Activated CD4-positive, alpha-beta T cell treated with anti-CD3 and anti-CD28 coated beads, Interleukin-2, amount 50 U/mL, for 48 hours (primary cell): Measurements from ENCODE around the gene LRRC26.

Source experiments
- DNase-seq, 2 experiments: peaks; one replicate each; pipeline ENCODE4 v3.0.0-alpha.2; 2020

LRRC26 gene

DNA sequence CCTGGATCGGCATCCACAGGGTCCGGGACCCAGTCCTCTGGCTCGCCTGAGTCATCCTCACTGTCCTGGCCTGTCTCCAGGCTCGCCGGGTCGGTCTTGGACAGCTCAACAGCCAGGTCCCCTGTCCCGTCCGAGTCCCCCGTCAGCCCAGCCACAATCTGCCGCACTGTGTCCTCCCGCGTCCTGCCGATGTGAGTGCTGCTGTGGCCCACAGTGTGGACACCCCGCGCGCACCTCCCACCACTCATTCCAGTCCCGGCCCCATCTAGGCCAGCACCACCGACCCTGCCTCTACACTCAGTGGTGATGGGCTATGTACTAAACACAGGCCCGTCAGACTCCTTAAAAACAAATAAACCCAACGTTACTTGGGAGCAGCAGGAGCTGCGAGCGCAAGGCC lies 11.8 kb upstream of the LRRC26 start:
- DNase-seq = no peak

DNA sequence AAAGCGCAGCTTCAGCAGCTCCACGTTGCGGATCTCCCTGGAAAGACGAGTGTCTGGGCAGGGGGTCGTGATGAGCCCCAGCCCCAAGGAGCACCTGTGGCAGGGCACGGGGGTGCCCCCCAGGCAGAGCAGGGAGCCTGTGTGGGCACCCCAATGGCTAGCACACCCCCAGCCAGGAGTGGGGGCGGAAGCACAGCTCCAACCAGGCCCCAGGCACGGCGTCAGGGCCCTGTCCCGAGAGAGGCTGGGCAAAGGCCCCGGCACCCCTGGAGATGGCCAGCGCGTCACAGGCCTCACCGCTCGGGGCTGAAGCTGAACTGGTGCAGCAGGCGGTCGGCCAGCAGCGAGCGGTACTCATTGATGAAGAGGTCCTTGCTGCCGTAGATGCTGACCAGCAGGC lies 10.6 kb upstream of the LRRC26 start:
- no peak for DNase-seq

DNA sequence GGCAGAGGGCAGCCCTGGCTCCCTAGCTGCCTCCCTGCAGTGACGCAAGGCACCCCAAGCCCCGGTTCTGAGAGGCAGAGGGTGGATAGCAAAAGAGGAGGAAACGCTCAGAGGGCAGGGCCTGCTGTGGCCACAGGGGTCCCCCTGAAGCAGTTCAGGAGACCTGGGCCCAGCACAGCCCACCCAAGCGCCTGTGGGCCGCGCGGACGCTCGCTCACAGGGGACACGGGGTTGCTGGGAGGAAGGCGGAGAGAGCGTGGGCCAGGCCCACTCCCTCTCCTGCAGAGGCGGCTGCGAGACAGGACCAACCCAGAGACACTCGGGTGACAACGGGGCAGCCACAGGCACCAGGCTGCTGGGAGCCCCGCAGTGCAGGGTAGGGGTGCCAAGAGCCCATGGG lies 9.9 kb upstream of the LRRC26 start:
- DNase-seq = no peak

DNA sequence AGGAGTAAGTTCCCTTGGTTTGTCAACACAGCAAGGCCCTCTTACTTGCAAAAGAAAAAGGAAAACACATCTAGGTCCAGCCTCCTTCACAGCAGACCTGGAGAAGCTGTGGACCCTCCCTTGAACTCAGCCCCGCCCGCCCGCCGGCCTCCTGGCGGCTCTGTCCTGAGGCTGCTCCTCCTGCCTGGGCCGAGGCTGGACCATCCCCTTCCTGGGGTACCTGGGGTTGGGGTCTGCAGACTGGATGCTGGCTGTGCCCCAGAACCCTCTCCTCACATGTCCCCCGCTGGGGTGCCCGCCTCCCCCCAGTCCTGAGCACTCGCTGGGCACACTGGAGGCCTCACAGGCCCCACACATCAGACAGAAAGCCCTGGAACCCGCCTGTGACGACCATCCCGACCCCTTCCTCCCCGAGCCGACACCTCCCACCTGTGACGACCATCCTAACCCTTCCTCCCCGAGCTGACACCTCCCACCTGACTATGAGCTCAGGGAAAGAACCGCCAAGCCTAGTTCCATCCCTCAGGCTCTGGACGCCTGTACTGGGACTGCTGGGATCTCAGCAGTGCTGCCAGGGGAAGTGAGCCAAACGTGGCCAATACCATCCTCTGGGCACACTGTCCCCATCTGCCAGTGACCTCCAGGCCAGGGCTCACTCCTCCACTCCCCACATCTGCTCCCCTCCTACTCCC lies 9.2 kb upstream of the LRRC26 start:
- no peak for DNase-seq

- no peak for DNase-seq
Measured at GRCh38 chr9:137178201-137178938, 8.5 kb upstream of the LRRC26 start.

- DNase-seq = peak in 1 of 2 experiments; percentile 34
Measured at GRCh38 chr9:137176302-137177182, 6.7 kb upstream of the LRRC26 start.

- DNase-seq = no peak
Measured at GRCh38 chr9:137175345-137175961, 5.6 kb upstream of the LRRC26 start.

- no peak for DNase-seq
Measured at GRCh38 chr9:137174722-137175293, 5.0 kb upstream of the LRRC26 start.

- no peak for DNase-seq
Measured at GRCh38 chr9:137173796-137174664, 4.2 kb upstream of the LRRC26 start.

GRCh38 chr9:137172901-137173795 lies 3.3 kb upstream of the LRRC26 start:
- DNase-seq = no peak

GRCh38 chr9:137171149-137171900 lies 1.5 kb upstream of the LRRC26 start:
- no peak for DNase-seq

DNA sequence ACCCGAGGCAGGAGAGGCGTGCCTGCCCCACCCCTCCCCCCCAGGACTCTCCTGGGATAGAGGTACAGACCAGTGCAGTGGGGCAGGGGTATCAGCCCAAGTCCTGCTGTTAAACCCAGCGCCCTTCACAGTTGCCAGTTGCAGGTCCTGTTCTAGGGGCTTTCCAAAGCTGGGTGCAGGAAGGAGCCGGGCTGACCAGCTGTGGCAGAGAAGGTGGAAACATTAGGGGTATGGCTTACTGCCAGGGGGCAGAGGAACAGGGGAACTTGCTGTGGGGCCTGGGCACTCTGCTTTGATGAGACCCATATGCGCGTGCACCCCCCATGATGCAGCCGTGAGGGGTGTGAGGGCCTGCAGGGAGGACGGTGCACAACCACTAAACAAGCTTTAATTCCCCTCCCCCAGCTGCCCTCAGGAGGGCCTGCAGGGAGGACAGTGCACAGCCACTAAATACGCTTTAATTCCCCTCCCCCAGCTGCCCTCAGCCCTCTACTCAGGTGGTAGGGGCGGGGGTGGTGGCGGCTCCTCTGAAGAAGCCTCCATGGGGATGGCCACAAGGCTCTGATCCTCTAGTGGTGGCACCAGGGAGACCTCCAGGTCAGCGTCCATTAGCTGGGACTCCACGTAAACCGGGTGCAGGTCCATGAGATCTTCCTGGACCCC lies 766 bp upstream of the LRRC26 start:
- DNase-seq = no peak

DNA sequence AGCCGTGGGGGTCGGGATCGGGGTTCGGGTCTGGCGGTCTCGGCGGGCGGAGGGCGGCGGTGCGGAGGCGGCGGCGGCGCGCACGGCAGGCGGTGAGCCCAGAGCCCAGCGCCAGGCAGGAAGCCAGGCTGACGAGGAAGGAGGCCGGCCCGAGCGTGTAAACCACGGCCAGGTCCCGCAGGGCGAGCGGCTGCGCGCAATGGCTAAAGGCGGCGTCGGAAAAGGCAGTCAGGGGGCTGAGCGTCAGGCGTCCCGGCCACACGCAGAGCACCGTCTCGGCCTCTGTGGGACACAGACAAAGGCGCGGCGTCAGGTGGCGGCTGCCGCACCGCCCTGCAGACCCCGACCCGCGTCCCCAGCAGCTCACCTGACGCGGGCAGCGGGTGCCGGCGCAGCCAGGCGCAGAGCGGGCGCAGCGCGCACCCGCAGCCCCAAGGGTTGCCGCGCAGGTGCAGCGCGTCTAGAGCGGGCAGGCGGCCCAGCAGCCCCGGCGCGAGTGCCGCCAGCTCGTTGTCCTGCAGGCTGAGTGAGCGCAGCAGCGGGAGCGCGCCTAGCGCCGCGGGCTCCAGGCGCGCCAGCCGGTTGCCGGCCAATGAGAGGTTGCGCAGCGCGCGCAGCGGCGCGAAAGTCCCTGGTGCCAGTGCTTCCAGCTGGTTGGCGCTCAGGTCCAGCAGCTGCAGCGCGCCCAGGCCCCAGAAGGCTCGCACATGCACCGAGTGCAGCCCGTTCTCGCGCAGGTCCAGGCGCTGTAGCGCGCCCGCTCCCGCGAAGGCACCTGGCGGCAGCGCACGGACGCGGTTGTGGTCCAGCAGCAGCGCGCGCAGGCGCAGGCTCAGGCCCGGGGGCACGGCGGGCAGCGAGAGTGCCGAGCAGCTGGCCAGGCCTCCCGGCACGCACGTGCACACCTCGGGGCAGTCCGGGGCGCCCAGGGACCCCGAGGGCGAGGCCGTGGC lies 671 bp downstream of the LRRC26 start:
- DNase-seq = peak in 1 of 2 experiments; percentile 39

- peak in 1 of 2 experiments; percentile 30 for DNase-seq
Measured at GRCh38 chr9:137168573-137168903, 1.3 kb downstream of the LRRC26 start.

- DNase-seq = no peak
Measured at GRCh38 chr9:137167747-137168572, 1.9 kb downstream of the LRRC26 start.

- no peak for DNase-seq
Measured at GRCh38 chr9:137167277-137167746, 2.5 kb downstream of the LRRC26 start.
